HFF-Myc (cell line): ENCODE measurements around the gene TBC1D22A.

Source experiments
- DNase-seq: peaks from one replicate; pipeline ENCODE4 v3.0.0-alpha.2; 2011; ENCODE audit warnings: low read depth; ENCODE audit errors: extremely low read depth
- H3K4me3 ChIP-seq: replicated peaks from 2 replicates; pipeline ENCODE4 v1.5.1; 2011; ENCODE audit warnings: low read depth, mild to moderate bottlenecking, control low read depth, low read length
- CTCF ChIP-seq: IDR thresholded peaks from 2 replicates; pipeline ENCODE4 v1.5.1; 2012; ENCODE audit warnings: mild to moderate bottlenecking, low read depth, low read length, control low read depth; ENCODE audit errors: missing control alignments

The TBC1D22A gene

GRCh38 chr22:47043835-47044721 is 281.6 kb downstream of the TBC1D22A start:
- no peak overlapping the region for H3K4me3 ChIP-seq
- DNase-seq = no peak
- TF ChIP-seq CTCF = no peak

- no peak for DNase-seq
- TF ChIP-seq CTCF = no peak
- no peak overlapping the region for H3K4me3 ChIP-seq
These were observed 282.5 kb downstream of the TBC1D22A start for GRCh38 chr22:47044722-47045535.

GRCh38 chr22:47045691-47046410 is 283.4 kb downstream of the TBC1D22A start:
- no peak overlapping the region for H3K4me3 ChIP-seq
- DNase-seq = no peak
- no peak for TF ChIP-seq CTCF

GRCh38 chr22:47046411-47047065 is 284.1 kb downstream of the TBC1D22A start:
- DNase-seq = no peak
- TF ChIP-seq CTCF = no peak
- no peak overlapping the region for H3K4me3 ChIP-seq

- no peak for DNase-seq
- no peak for TF ChIP-seq CTCF
- no peak overlapping the region for H3K4me3 ChIP-seq
These were observed 285.1 kb downstream of the TBC1D22A start for GRCh38 chr22:47047321-47048122.
